Right lobe of liver (tissue), 4 donors: ENCODE results near the gene NOS2.
"Not testable (repeated sequence)": the region's sequence is repeated elsewhere in the genome, so short reads cannot be mapped to it uniquely, and the experiment has no call there.

Source experiments
- POLR2A ChIP-seq: fragments of 450-650 bp; IDR thresholded peaks from one replicate; pipeline ENCODE4 v1.6.1; 2017; ENCODE audit warnings: antibody characterized with exemption, mild to moderate bottlenecking
- TF ChIP-seq, protein P1 (sequence below), 4 donors: fragments of 200-600 bp in 3 of 4; fragments of 450-650 bp in 1 of 4; IDR thresholded peaks; one replicate each; pipeline versions ENCODE4 v1.5.1 to v1.8.0; 2016 to 2022; ENCODE audit warnings: antibody characterized with exemption in 4 of 4, mild to moderate bottlenecking in 2 of 4
- donor health status: DM: no; HTN: no; CAD: no.
- donor health status: DM: no; HTN: no; CAD: no.
- donor health status: DM: no; HTN: yes; CAD: no.

DNA sequence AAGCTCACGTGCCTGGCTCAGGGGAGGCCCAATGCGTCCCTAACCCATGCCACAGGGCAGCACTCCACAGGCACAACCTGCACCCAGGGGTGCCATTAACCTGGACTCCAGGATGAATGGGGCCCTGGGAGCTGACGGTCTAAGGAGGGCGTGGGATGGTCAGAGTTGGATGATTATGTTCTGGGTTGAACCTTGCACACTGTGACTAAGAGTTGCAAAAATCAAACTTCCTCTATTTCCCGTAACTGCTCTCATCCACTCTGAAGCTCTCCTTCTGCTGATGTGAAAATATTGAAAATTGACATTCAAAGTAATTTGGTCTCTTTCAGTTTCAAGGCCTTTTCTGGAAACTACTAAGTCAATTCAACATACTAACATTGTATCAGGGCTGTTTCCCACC is 54.0 kb downstream of the NOS2 start:
- not testable (repeated sequence) for TF ChIP-seq POLR2A
- TF ChIP-seq, protein P1, sequence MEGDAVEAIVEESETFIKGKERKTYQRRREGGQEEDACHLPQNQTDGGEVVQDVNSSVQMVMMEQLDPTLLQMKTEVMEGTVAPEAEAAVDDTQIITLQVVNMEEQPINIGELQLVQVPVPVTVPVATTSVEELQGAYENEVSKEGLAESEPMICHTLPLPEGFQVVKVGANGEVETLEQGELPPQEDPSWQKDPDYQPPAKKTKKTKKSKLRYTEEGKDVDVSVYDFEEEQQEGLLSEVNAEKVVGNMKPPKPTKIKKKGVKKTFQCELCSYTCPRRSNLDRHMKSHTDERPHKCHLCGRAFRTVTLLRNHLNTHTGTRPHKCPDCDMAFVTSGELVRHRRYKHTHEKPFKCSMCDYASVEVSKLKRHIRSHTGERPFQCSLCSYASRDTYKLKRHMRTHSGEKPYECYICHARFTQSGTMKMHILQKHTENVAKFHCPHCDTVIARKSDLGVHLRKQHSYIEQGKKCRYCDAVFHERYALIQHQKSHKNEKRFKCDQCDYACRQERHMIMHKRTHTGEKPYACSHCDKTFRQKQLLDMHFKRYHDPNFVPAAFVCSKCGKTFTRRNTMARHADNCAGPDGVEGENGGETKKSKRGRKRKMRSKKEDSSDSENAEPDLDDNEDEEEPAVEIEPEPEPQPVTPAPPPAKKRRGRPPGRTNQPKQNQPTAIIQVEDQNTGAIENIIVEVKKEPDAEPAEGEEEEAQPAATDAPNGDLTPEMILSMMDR (IDR thresholded peaks at IDR 0.05): not testable (repeated sequence)
